ENCODE measurements around the gene KDM6B. TPM values are rescaled to one million over a fixed set of nuclear protein-coding genes. Genes with fewer than 3 reads are reported as not detected.

The KDM6B gene
- total RNA-seq, 1 donor from 2014 or later: 191 TPM

GRCh38 chr17:7846063-7846735 is 12.2 kb downstream of the KDM6B start:
- H3K4me1 Mint-ChIP-seq (ENCODE audit: low read depth, unreplicated experiment): peaks cover 10% of the 10 kb centered on the region
- H3K4me3 Mint-ChIP-seq (ENCODE audit: unreplicated experiment): no peak overlapping the region
- peaks cover 30% of the 10 kb centered on the region for H3K27me3 Mint-ChIP-seq (ENCODE audit: unreplicated experiment)
- H3K9me3 Mint-ChIP-seq (ENCODE audit: unreplicated experiment): peaks cover 21% of the 10 kb centered on the region
- H3K27ac Mint-ChIP-seq (ENCODE audit: unreplicated experiment): no peak overlapping the region
- no peaks in the 10 kb centered on the region for H3K36me3 Mint-ChIP-seq (ENCODE audit: unreplicated experiment)
- no peak for DNase-seq
- no peak for TF ChIP-seq CTCF (IDR thresholded peaks at IDR 0.05; ENCODE audit: partially characterized antibody, unreplicated experiment)

GRCh38 chr17:7846765-7847661 is 13.0 kb downstream of the KDM6B start:
- Mint-ChIP-seq H3K9me3 (ENCODE audit: unreplicated experiment) (peaks cover 20% of the 10 kb centered on the region), H3K4me1 (ENCODE audit: low read depth, unreplicated experiment) (peaks cover 13% of the 10 kb centered on the region), H3K27ac (ENCODE audit: unreplicated experiment) (no peak overlapping the region), H3K36me3 (ENCODE audit: unreplicated experiment) (no peaks in the 10 kb centered on the region), H3K4me3 (ENCODE audit: unreplicated experiment) (no peak overlapping the region), H3K27me3 (ENCODE audit: unreplicated experiment) (peaks cover 30% of the 10 kb centered on the region)
- no peak for TF ChIP-seq CTCF (IDR thresholded peaks at IDR 0.05; ENCODE audit: partially characterized antibody, unreplicated experiment)
- no peak for DNase-seq

- H3K4me1 Mint-ChIP-seq (ENCODE audit: low read depth, unreplicated experiment): peaks cover 13% of the 10 kb centered on the region
- H3K27me3 Mint-ChIP-seq (ENCODE audit: unreplicated experiment): peaks cover 28% of the 10 kb centered on the region
- H3K9me3 Mint-ChIP-seq (ENCODE audit: unreplicated experiment): peaks cover 21% of the 10 kb centered on the region
- no peak overlapping the region for H3K27ac Mint-ChIP-seq (ENCODE audit: unreplicated experiment)
- H3K4me3 Mint-ChIP-seq (ENCODE audit: unreplicated experiment): no peak overlapping the region
- TF ChIP-seq CTCF (IDR thresholded peaks at IDR 0.05; ENCODE audit: partially characterized antibody, unreplicated experiment): no peak
- DNase-seq: no peak
- H3K36me3 Mint-ChIP-seq (ENCODE audit: unreplicated experiment): no peaks in the 10 kb centered on the region
Observed at GRCh38 chr17:7848131-7848579, 14.1 kb downstream of the KDM6B start.

GRCh38 chr17:7848739-7849129 is 14.7 kb downstream of the KDM6B start:
- no peak for DNase-seq
- TF ChIP-seq CTCF (IDR thresholded peaks at IDR 0.05; ENCODE audit: partially characterized antibody, unreplicated experiment): no peak
- H3K4me3 Mint-ChIP-seq (ENCODE audit: unreplicated experiment): no peak overlapping the region
- peaks cover 26% of the 10 kb centered on the region for H3K27me3 Mint-ChIP-seq (ENCODE audit: unreplicated experiment)
- no peaks in the 10 kb centered on the region for H3K36me3 Mint-ChIP-seq (ENCODE audit: unreplicated experiment)
- H3K9me3 Mint-ChIP-seq (ENCODE audit: unreplicated experiment): peaks cover 17% of the 10 kb centered on the region
- H3K27ac Mint-ChIP-seq (ENCODE audit: unreplicated experiment): no peak overlapping the region
- peaks cover 11% of the 10 kb centered on the region for H3K4me1 Mint-ChIP-seq (ENCODE audit: low read depth, unreplicated experiment)
